HG03064 (cell line): Measurements from ENCODE around the gene HOXC12.

Experiments
- ATAC-seq: cut with Tn5 transposase; IDR thresholded peaks from one replicate; pipeline ENCODE4 v1.9.1; 2021; ENCODE audit warnings: low read depth; ENCODE audit not compliant: unreplicated experiment

Gene HOXC12

DNA sequence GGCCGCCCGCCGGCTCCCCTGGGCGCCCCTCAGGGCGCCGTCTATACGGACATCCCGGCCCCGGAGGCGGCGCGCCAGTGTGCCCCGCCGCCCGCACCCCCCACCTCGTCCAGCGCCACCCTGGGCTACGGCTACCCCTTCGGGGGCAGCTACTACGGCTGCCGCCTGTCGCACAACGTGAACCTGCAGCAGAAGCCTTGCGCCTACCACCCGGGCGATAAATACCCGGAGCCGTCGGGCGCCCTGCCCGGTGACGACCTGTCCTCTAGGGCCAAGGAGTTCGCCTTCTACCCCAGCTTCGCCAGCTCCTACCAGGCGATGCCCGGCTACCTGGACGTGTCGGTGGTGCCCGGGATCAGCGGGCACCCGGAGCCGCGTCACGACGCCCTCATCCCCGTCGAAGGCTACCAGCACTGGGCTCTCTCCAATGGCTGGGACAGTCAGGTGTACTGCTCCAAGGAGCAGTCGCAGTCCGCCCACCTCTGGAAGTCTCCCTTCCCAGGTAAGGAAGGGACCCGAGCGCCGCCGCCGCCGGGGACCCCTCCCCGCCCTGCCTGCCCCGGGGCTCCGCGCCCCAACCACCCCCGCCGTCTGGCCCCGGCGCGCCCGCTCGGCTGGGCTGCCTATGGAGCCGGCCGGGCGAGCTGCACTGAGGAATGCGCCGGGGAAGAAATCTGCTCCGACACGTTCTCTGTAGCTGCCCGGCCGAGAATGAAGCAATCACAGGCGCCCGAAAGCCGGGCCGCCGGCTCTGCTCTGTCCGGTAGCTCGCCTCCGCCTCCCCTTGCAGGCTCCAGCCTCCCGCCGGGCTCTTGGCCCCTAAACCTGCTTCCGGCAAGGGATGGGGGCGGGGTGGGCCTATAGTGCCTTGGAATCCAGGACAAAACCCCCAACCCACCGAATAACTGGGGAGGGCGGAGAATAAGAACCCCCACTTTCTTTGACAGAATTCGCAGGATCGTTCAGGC is 15.3 kb upstream of the HOXC12 start:
- no peak for ATAC-seq

DNA sequence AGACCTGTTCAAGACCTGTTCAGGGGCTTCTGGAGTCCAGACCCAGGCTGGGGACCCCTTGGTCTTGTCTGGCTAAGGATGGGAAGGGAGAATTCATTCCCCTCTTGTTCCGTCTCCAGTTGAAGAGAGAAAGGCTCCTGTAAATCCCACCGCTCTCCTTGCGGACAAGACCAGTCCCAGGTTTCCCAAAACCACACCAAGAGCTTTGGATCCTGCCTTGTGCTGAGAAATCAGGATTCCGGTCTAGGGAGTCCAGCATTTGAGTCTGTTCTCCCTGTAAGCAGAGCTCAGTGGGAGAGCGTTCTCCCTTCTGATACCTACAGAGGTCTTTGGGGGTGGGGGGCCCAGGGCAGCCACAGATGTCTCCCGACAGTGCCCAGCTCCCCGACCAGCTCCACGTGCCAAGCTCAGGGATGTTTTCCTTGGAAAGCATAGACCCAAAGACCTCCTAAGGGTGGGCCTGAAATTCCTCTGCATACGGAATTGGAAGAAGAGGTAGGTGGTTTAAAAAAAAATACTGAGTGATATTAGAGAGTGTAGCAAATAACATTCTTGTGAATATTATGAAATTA is 14.2 kb upstream of the HOXC12 start:
- no peak for ATAC-seq

DNA sequence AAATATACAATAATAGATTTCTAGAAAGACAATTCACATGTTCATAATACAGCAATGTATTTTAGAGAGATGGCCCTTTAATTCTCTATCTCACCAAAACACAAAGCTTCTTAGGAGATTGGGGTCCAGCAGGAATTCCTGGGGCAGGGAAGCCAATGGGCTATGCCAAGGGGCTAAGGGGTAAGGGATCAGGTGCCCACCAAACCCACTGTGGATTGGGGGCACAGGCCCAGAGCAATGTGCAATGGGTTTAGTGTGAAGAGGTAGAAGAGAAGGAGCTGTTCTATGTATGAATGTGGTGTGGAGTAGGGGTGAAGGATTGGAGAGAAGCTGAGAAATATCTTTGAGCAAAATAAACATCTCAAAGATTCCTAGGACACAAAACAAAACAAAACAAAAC is 13.5 kb upstream of the HOXC12 start:
- ATAC-seq: no peak

DNA sequence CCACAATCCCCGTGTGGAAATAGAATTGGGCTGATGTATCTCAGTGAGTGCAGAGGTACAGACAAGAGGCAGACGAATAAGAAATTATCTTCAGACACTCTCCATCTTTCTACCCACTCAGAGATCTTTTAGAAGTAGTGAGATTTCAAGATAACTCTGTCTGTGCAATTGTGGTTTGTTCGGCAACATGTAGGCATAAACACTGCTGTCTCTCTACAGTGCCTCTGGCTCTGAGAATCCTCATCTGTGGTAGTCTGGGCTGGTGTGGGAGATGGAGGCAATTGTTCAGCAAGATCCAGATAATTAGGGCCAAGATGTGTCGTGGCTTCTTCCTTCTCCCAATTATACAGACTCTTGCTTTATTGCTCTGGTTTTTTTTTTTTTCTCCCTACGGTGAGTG is 13.0 kb upstream of the HOXC12 start:
- no peak for ATAC-seq

DNA sequence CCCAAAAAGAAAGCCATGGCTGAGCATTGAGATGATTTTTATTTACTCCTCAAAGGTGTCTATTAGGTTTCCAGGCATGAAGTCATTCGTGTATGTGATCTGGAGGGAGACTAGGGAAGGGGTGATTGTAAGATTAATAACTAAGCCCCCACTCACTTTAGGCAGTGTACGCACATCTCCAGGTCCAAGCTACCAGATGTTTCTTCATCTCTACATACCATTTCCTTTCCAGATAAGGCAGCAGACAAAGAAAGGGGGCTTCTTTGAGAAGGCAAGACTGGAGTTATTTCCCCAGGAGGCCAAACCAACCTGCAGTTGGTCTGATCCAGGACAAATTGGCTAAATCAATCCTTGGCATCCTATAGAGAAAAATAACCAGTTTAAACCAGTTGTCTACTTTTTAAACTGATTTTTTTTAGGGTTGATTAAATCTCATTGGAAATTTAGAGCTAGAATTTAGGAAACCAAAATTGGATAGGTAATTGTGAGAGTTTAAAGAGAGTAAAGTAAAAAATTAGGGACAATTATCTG is 12.2 kb upstream of the HOXC12 start:
- no peak for ATAC-seq

DNA sequence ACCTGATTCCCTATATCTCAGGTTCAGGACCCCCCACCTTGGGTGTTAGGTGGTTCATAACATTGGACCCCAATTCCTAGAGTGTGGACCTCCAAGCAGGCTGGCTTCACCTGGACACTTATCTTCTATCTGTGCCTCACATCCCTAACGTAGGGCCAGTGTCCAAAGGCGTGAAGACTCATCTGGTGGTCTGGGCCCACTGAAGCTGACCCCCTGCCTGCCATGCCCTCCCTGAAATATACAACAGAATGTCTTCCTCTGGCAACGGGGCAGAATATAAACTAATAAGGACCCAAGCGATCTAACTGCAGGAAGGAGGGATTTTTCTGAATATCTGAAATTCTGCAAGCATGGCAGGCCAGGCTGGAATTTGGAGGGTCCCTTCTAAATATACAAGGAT is 10.5 kb upstream of the HOXC12 start:
- no peak for ATAC-seq

DNA sequence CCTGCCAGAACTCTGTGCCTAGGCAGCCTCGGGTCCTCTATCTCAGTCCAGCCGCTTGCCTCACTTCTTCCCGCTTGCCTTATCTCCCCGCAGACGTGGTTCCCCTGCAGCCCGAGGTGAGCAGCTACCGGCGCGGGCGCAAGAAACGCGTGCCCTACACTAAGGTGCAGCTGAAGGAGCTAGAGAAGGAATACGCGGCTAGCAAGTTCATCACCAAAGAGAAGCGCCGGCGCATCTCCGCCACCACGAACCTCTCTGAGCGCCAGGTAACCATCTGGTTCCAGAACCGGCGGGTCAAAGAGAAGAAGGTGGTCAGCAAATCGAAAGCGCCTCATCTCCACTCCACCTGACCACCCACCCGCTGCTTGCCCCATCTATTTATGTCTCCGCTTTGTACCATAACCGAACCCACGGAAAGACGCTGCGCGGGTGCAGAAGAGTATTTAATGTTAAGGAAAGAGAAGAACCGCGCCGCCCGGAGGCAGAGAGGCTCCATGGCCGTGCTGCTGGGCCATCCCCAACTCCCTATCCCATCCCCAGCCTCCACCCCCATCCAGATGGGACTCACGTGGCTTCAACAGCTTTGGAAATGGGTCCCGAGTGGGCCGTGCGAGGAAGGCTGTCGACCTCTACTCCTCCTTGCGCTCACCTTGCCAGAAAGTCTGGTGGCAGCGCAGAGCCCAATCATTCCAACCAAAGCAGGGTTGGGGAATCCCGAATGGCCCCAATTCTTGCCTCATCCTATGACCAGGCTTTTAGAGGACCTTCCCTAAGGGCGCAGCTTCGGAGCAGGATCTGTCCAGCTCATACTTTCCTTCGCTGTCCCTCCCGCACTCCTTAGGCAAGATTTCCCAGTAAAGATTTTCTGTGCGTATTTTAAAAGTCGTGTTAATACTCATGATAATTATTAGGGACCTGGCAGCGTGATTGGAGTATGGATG is 9.5 kb upstream of the HOXC12 start:
- ATAC-seq: no peak

DNA sequence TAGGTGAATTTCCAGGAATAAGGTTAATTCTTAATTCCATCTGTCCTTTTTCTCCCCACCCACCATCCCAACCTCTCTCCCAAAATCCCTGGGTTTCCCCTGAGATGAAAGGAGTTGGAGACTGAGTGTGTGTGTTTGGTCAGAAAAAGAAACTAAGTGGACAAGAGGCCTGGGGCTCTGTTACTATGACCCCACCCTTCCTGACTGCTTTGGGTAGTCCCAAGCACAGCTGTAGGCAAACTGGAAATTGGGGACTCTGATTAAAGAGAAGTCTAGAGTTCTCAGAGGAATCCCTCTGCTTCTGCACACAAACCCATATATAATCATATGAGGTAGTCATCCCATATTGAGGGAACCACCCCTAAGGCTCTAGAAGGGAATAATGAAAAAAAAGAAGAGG is 7.0 kb upstream of the HOXC12 start:
- no peak for ATAC-seq

DNA sequence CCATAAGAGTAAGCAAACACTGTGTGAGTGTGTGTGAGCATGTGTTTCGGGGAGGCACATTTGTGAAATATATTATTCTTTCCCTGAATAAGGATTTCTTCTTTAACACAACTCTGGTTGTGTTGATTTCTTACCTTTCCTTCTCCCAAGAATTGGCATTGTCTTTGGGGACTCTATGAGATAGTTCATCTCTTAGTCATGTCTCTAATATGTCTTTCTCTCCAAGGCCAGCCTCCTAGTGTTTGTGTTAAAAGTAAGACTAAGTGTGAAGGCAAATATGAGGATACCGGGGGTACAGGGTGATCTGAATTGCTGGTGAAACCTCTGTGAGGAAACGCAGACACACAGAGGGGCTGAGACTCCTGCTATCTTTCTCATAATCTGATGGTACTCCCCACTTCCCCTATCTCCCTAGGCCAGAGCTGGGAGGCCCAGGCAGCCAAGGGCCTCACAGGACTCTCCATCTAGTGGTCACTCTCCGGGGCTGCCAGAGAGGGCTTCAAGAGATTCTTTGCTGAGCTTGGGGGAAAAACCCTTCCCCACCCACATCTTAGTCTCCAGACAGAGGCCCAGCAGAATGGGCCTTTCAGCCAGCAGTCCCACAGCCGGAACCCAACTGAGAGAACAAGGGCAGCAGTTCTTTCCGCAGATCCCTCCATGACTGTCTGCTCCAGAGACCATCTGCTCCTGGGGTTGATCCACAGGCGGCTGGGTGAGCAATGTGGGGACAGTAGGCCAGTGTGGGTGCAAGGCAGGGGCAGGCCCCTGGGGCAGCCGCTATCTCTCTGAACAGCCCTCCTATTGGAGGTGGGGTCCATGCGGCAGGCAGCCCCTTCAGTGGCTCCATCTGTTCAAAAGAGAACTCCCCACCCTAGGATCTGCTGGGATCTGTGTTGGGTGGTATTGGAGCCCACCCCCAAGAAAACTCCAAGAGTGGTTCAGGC is 5.8 kb upstream of the HOXC12 start:
- ATAC-seq: no peak

DNA sequence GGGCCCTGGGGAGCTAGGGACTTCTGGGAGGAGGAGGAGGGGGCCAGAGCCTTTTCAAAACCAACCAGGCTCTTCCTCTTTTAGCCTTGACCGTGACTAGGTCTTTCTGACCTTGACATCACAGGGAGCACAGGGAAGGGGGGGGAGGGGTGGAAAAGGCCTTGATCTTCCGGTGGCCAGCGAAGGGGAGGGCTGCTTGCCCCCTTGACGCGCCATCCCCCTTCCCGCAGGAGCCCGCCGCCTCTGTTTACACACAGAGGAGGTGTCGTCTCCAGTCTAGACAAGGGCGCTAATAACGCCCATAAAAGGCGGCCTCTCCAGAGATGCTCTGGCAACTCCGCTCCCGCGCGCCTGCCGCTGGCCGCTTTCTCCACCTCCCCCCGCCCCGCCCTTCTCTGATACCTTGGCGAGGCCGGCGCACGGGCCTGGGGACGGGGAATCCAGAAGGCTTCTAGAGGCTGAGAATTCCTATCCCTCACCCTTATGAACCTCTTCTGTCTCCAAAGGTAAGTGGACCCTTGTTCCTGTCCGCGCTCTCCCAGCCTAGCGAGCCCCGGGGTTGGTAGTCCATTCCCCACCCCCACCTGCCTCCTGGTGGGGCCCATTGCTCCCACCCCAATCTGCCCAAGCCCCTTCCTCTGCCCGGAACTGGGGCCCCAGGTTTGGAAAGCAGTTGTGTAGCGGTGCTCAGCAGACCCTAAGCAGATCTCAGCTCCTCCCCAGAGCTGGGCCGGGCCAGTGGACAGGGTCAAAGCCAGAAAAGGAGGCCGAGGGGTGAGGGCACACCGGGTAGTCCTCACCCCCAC is 4.9 kb upstream of the HOXC12 start:
- no peak for ATAC-seq

DNA sequence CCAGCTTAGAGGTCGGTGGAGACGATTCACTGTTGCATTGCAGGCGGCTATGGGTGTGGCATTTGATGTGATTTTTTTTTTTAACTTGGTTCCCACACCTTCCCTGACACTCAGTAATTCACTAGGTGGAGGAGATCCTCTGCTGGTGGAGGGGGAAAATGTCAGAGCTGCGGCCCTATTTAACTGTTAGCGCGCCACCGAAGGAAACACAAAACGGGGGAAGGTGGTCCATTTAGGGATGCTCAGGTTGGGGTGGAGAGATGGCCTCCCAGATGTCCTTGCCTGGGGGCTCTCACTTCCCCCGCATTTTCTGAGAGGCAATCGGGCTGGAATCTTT is 4.3 kb upstream of the HOXC12 start:
- ATAC-seq: no peak

DNA sequence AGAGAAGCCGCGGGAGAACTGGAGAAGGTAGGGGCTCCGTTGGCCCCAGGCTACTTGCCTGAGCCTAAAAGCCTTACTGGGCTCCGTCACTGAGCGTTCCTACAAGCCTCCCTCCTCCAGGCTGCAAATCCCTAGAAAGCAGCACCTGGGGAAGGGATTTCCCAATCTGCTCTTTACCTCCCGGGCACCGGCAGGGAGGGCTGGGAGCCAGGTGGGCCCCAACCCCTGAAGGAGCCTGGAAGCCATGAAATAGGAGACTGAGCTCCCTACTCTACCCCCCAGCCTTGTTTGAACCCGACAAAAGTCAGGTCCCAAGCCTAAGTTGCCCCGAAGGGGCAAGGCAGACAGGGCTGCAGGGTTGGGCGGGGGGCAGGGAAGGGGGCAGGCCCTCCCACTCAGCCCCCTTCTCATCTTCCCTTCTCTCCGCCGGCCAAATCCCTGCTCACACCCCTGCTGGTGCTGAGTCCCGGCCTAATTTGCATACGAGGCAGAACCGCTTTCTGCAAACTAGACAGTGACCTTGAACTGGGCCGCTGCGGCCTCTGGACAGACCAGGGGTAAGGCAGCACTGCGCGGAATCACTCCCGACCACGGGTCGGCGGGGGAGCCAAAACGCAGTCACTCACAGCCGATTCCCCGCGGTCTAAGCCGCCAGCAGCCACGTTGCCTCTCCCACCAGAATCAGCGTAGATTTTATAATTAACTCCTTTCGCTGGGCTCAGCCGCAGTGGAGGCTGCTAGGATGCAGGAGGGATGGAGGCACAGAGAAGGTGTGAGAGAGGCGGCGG is 3.7 kb upstream of the HOXC12 start:
- ATAC-seq: no peak

DNA sequence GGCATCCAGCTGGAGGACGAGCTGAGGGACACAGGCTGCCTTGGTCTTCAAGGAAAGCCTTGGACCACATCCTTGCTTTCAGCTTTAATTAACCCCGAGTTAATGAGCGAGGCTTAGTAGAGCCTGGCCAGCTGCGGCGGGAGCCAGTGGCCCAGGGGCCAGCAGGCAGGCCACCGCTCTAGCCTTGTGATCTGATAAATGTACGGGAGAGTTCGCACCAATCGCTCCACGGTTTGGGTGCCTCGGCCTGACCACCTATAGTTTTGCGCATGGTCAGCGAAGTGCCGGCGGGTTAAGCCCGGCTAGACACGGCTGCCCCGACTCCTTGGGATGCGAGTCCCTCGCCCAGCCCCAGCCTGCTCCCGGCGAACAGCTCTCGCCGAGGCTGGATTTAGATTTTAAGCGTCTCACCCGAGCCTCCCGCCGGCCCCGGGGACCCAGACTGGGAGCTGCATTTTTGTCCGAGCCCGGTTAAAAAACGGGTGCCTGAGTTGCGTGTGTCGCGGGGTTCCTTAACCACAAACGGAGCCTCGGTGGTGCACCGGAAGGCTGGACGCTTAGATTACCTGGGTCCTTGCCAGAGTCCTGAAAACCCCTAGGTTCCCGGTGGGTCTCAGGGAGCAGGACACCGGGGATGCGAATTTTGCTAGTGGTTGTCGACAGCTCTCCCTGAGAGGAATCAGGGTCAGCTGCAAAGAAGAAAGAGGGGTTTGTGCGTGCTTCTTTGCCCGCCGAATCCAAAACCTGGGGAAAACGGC is 2.9 kb upstream of the HOXC12 start:
- no peak for ATAC-seq

DNA sequence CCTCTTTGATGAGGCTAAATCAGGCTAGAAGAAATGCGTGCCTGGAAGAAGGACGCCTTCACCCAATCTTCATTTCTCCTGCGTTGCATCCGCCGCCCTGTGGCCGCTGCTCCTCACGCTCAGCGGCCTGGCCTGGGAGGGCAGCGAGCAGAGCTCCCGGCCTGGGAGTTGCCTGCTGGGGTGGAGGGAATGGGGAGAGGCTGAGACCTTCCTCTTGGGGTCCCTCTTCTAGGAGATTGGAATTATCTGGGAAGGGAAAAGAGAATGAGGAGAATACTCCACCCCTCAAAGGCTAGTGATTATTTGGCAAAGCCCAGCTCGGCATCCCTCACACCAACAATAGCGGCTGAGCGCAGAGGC is 2.4 kb upstream of the HOXC12 start:
- no peak for ATAC-seq

DNA sequence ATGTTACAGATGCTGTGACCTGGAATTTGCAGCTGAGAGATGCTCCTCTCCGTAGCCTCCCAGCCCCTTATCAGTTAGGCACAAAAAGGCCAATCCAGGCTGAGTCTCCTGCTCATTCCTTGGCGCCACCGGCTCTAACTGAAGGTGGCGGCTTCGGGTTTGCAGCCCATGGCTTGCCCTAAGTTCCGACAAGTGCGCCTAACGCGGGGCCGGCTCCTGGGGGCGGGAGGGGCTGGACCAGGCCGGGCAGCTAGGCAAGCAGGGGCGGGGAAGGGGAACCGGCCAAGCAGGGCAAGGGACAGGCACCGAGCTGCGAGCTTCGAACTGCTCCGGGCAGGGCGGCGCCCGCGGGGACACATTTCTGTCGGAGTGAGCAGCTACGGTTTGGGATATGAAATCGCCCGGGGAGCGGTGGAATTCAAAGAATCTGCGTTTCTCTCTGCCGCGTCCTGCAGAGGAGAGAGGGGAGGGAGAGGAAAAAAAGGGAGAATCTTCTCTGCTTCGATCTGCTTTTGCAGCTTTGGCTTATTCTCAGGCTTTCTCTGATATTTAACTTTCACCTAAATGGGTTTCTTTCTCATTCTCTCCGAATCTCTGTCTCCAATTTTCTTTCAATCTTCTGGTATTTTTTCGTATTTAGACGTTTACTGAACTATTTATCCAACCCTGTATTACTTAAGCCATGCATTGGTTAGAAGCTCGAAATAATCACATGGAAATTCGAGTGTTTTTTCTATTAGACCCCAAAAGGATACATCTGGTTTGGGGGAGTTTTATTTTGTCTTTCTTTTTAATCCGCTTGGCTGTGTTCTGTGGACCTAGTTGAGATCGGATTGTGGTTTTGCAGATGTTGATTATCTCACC is 1.6 kb upstream of the HOXC12 start:
- no peak for ATAC-seq

DNA sequence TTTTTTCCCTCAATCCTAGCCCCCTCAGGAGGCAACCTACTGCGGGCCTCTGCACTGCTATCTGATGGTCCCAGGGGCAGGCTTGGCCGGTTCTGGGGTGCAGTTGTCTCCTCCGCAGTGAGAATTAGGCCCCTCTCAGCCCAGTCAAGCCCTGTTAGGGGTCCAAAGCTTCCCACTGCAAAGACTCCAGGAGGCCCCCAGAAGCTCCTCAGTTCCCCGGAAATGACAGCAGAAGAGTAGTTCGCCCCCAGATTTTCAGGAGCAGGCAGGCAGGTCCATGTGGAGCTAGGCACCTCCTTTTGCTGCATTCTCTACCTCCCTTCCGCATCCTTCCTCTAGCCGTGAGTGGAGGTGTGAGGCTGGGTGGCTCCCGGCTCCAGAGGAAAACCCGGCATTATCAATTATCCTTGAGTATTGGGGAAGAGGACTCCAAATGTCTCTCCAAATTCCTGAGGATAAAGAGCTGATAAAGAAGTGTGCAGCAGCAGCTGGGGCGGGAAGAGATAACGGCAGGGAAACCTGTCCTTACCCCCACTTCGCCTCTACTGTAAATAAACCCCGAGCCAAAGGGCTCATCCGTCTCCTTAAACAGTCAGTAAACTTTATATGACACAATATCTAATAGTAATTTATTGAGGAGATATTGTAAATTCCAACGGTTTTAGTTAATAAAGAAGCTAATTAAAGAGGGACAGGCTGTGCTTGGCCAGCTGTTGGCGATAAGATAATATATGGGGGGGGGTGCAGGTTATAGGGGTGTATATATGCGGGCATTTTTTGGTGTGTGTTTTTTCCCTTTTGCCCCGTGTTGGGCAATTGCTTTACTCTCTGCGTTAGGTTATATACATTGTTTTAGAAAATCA is 641 bp upstream of the HOXC12 start:
- ATAC-seq: no peak
